Epithelial cell of proximal tubule (primary cell): ENCODE results near the gene CUBN. TPM values are rescaled to one million over a fixed set of nuclear protein-coding genes. Genes with fewer than 3 reads are reported as not detected.
A peak's percentile ranks its signal among the peaks of the same experiment; 100 is the strongest.
"Not testable (repeated sequence)": the region's sequence is repeated elsewhere in the genome, so short reads cannot be mapped to it uniquely, and the experiment has no call there.

ENCODE experiments used
- DNase-seq: peaks from one replicate; pipeline ENCODE4 v3.0.0-alpha.2; 2011; ENCODE audit warnings: low read depth
- H3K4me3 ChIP-seq: 2 replicates; pipeline ENCODE4 v1.5.1; 2011; ENCODE audit warnings: low read depth, mild to moderate bottlenecking, low read length
- CTCF ChIP-seq: conservative IDR thresholded peaks from 2 replicates; pipeline ENCODE4 v1.5.1; 2012; ENCODE audit warnings: low read depth, mild to moderate bottlenecking, low read length
- total RNA-seq: library from RNA; depleted of rRNA; stranded (reverse); fragments of >200 nt; gene quantifications from 2 replicates; pipeline ENCODE4 v1.2.3, GENCODE V29; 2015

CUBN gene
- total RNA-seq, 1 donor from 2014 or later, result 0.17 TPM

DNA sequence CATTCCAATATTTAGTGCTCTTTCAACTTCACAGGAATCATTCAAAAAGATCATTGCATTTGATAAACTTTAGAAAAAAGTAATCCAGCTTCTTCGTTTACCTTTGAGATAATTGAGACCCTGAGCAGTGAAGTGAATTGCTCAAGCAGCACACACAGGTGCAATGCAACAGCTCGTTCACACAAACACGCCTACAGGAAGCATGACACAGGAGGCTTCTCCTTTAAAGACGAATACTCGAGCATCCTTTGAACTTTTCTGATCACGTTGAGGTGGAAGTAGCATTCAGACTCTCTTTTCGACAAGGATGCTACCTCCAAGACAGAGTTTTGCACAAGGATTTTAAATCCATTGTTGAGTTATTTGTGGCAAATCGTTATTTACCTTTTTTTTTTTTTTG is 294.4 kb downstream of the CUBN start:
- no peak for DNase-seq
- H3K4me3 ChIP-seq, result no peak overlapping the region
- TF ChIP-seq CTCF, result no peak

DNA sequence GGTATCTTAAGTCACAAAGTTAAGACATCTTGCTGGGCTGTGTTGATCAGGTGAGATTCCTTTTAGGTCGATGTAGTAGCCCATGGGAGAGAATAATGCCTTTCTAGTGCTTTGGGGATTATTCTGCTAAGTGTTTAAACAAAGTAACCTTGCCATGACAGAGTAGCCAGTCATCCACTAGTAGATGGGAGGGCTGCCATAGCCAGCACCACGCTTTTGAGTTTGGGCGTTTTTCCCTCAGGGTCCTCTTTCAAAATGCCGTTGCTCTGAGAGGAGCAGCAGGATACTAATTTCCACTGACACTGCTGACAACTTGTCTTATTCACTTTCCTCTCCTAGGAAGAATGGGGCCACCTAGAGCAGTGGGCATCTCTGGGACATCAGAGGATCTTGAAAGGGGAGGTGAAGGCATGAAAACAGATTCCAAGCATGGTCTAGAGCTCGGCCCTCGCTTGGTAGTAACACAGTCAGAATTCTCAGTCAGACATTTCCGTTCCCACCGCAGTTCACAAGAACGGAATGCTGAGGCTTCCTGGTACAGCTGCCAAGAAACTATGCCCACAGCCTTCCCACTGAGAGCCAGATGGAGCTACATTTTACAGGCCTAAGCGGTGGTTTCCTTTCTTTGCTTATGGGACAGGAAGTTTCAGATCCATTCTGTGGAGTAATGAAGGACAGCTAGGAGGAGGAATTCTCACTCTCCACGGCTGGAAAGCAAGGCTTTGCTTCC is 297.1 kb downstream of the CUBN start:
- TF ChIP-seq CTCF, result no peak
- DNase-seq, result peak; percentile 61
- H3K4me3 ChIP-seq, result no peak overlapping the region

- TF ChIP-seq CTCF, result no peak
- no peak for DNase-seq
- no peak overlapping the region for H3K4me3 ChIP-seq
Observed at GRCh38 chr10:16828701-16829175, 300.9 kb downstream of the CUBN start.

DNA sequence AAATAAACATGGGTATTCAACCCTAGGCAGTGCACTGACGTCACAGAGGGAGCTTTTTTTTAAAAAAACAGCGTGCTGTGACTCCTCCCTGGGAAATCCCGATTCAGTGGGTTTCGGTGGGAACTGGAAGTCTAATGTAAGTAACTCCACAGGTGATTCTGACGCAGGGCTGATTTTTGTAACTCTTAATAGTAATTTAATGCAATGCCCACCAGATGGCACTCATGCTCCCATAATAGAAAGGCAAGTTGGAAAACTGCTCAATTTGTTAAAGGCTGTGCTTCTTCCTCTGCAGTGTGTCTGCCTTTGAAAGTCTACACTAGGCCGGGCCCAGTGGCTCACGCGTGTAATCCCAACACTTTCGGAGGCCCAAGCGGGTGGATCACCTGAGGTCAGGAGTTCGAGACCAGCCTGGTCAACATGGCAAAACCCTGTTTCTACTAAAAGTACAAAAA is 301.5 kb downstream of the CUBN start:
- peak; percentile 66 for TF ChIP-seq CTCF
- H3K4me3 ChIP-seq, result no peak overlapping the region
- DNase-seq, result no peak

DNA sequence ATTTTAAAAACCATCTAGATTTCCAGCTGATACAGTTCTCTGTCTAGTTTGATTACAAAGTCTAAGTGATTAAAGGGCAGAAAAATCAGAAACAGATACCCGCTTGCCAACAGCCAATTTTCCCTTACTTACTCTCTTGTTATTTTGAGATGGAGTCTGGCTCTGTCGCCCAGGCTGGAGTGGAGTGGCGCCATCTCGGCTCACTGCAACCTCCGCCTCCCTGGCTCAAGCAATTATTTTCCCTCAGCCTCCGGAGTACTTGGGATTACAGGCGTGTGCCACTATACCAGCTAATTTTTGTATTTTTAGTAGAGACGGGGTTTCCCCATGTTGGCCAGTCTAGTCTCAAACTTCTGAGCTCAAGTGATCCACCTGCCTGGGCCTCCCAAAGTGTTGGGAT is 302.1 kb downstream of the CUBN start:
- not testable (repeated sequence) for DNase-seq, H3K4me3 ChIP-seq

DNA sequence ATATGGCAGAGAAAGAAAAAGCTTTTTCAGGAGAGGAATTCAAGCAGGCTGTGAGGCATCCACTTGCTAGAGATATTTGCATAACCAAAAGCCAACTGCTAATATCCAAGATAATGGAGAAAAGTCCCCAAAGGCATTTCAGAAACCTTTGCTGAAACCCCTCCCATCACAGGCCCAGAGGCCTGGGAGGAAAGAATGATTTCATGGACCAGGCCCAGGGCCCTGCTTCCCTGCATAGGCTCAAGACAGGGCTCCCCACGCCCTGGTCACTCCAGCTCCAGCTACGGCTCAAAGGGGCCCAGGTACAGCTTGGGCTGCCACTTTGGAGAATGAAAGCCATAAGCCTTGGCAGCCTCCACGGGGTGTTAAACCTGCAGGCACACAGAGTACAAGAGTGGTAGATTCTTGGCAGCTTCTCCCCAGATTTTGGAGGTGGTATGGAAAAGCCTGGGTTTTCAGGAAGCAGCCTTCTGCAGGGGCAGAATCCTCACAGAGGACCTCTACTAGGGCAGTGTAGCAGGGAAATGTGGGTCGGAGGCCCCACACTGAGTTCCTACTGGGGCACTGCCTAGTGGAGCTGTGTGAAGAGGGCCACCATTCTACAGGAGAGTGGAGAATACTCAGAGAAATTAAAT is 306.8 kb downstream of the CUBN start:
- DNase-seq, result no peak
- TF ChIP-seq CTCF, result no peak
- no peak overlapping the region for H3K4me3 ChIP-seq

DNA sequence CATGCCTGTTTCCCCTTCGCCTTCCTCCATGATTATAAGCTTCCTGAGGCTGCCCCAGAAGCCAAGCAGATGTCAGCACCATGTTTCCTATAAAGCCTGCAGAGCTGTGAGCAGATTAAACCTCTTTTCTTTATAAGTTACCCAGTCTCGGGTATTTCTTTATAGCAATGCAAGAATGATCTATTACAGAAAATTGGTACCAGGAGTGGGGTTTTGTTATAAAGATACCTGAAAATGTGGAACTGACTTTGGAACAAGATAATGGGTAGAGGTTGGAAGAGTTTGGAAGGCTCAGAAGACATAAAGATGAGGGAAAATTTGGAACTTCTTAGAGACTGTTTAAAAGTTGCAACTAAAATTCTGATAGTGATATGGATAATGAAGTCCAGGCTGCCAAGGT is 307.6 kb downstream of the CUBN start:
- H3K4me3 ChIP-seq, result no peak overlapping the region
- no peak for DNase-seq
- no peak for TF ChIP-seq CTCF
